Measurements from ENCODE around the gene CES3. TPM values are rescaled to one million over a fixed set of nuclear protein-coding genes. Genes with fewer than 3 reads are reported as not detected.
A peak's percentile ranks its signal among the peaks of the same experiment; 100 is the strongest.

Gene CES3
- total RNA-seq, 3 donors from 2014 or later = 86.5 to 264 (median 199) TPM

GRCh38 chr16:66923866-66924265 lies 37.2 kb upstream of the CES3 start:
- DNase-seq (peak in 1 of 3 donors; percentile 58), ATAC-seq (peak; percentile 58)
- Histone ChIP-seq H3K9me3 (no peaks in the 10 kb centered on the region), H3K4me1 (ENCODE audit: low read depth) (peaks cover 8% of the 10 kb centered on the region), H3K36me3 (ENCODE audit: low read depth) (no peaks in the 10 kb centered on the region), H3K4me3 (no peak overlapping the region)
- intact Hi-C loops (cut with DNase I, micrococcal nuclease) = no loop called here
- TF ChIP-seq CTCF (IDR thresholded peaks at IDR 0.05) = no peak

DNA sequence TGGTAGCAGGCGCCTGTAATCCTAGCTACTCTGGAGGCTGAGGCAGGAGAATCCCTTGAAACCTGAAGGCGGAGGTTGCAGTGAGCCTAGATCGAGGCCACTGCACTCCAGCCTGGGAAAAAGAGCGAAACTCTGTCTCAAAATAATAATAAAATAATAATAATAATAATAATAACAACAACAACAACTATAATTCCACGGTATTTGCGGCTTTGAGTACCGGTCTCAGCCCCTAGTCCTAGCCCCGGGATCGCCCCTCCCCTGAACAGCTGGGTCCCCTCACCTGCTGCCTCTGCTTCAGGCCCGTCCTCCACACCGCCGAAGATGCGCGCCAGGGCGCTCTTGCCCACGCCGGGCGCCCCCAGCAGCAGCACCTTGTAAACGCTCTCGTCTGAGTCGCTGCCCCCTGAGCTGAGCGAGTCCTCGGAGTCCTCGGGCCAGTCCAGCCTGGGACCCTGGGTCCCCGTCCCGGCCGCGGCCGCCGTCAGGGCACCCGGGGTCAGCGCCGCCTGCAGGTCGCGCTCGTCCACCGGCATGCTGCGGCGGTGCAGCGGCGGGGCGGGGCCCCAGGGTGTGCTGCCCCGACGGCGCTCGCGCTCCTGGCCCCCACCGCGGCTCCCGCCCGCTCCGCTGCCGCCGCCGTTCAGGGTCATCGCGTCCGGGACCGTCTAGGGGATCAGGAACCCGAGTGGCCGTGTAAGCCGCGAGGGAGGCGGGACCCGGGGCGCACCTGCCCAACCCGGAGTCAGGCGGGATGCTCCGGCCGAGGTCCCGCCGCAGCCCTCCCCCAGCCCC lies 36.3 kb upstream of the CES3 start:
- Histone ChIP-seq H3K4me1 (ENCODE audit: low read depth) (peaks cover 8% of the 10 kb centered on the region), H3K4me3 (no peak overlapping the region), H3K36me3 (ENCODE audit: low read depth) (no peaks in the 10 kb centered on the region), H3K9me3 (no peaks in the 10 kb centered on the region)
- ATAC-seq (peak; percentile 80), DNase-seq (peak; percentile 65 to 71 (median 69))
- intact Hi-C loops (cut with DNase I, micrococcal nuclease) = loop anchor here in 1 of 2 donors (5.0 kb wide), 1 partner anchor 32 kb away; no protein-coding TSS in a partner anchor
- TF ChIP-seq CTCF (IDR thresholded peaks at IDR 0.05) = peak; percentile 39

- TF ChIP-seq CTCF (IDR thresholded peaks at IDR 0.05) = no peak
- intact Hi-C loops (cut with DNase I, micrococcal nuclease) = loop anchor here in 1 of 2 donors (5.0 kb wide), 1 partner anchor 33 kb away; no protein-coding TSS in a partner anchor
- Histone ChIP-seq H3K4me1 (ENCODE audit: low read depth) (peaks cover 8% of the 10 kb centered on the region), H3K9me3 (no peaks in the 10 kb centered on the region), H3K4me3 (no peak within 1 kb of the TSS), H3K36me3 (ENCODE audit: low read depth) (no peaks in the 10 kb centered on the region)
- DNase-seq = peak in 1 of 3 donors; percentile 53
- peak; percentile 22 for ATAC-seq
Measured at GRCh38 chr16:66925322-66925840, 35.7 kb upstream of the CES3 start, which contains the start of gene RRAD. Gene RRAD, minus strand, starts transcription at chr16:66925535. Its CDS starts 356 bp downstream, at chr16:66925179.

GRCh38 chr16:66926171-66926947 lies 34.7 kb upstream of the CES3 start:
- no peak for ATAC-seq
- no peak for DNase-seq
- H3K4me3 ChIP-seq = no peak overlapping the region
- intact Hi-C loops (cut with DNase I, micrococcal nuclease) = loop anchor here in 1 of 2 donors (5.0 kb wide), 1 partner anchor 34 kb away; no protein-coding TSS in a partner anchor
- no peaks in the 10 kb centered on the region for H3K9me3 ChIP-seq
- H3K36me3 ChIP-seq (ENCODE audit: low read depth) = no peaks in the 10 kb centered on the region
- TF ChIP-seq CTCF (IDR thresholded peaks at IDR 0.05) = no peak
- H3K4me1 ChIP-seq (ENCODE audit: low read depth) = peaks cover 8% of the 10 kb centered on the region

DNA sequence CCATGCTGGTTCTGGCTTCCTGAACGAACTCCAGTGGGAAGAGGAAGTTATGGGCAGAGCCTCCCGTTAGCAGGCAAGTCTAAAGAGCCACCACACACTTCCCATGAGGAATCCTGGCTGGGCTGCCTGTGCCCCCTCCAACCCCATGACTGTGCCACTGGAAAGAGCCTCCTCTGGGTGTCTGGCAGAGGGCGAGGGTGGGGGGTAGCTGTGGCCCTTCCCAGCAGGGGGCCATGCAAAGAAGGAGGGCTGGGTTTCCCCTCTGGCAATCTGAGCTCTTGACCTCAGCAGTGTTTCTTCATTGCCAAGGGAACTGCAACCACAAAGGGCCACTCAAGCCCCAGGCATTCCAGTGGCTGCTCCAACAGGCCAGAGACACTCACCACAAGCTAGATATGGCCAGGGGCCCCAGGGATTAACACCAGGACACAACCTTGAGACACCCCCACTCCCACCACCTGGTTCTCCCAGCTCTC lies 34.1 kb upstream of the CES3 start:
- Histone ChIP-seq H3K4me3 (no peak overlapping the region), H3K9me3 (no peaks in the 10 kb centered on the region), H3K36me3 (ENCODE audit: low read depth) (no peaks in the 10 kb centered on the region), H3K4me1 (ENCODE audit: low read depth) (peaks cover 8% of the 10 kb centered on the region)
- intact Hi-C loops (cut with DNase I, micrococcal nuclease) = loop anchor here in 1 of 2 donors (5.0 kb wide), 1 partner anchor 35 kb away; no protein-coding TSS in a partner anchor
- TF ChIP-seq CTCF (IDR thresholded peaks at IDR 0.05) = no peak
- ATAC-seq (no peak), DNase-seq (no peak)
